ENCODE results near the gene TRAPPC3.
"Not testable (repeated sequence)": the region's sequence is repeated elsewhere in the genome, so short reads cannot be mapped to it uniquely, and the experiment has no call there.

The TRAPPC3 gene

GRCh38 chr1:36149237-36149972, at the start of gene TRAPPC3:
Gene TRAPPC3 (minus strand): TSS chr1:36149486. CDS start chr1:36149378, 108 bp downstream.
- in situ Hi-C loops (cut with HindIII; ENCODE audit: low sequenced_read_pairs), result loop anchor here (25.0 kb wide), 1 partner anchor 138 kb away; no protein-coding TSS in a partner anchor

DNA sequence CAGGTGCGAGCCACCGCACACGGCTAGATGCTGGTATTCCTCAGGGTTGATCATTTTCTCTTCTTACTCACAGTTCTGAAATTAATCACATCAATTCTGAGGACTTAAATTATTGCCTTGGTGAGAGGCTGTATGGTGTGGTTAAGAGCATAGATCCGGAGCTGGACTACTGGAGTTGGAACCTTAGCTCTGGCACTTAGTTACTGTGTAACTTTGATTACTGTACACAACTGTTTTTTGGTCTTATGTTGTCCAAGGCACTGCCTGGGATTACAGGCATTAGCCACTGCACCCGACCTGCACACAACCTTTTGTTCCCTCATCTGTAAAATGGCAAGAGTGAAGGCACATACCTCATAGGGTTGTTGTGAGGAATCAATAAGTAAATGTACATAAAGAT, 49.4 kb upstream of the TRAPPC3 start:
- in situ Hi-C loops (cut with HindIII; ENCODE audit: low sequenced_read_pairs), result no loop called here

DNA sequence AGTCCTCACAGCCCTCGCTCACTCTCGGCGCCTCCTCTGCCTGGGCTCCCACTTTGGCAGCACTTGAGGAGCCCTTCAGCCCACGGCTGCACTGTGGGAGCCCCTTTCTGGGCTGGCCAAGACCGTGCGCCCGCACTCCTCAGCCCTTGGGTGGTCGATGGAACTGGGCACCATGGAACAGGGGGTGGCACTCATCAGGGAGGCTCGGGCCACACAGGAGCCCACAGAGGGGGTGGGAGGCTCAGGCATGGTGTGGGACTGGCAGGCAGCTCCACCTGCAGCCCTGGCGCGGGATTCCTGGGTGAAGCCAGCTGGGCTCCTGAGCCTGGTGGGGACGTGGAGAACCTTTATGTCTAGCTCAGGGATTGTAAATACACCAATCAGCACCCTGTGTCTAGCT, 47.5 kb upstream of the TRAPPC3 start:
- in situ Hi-C loops (cut with HindIII; ENCODE audit: low sequenced_read_pairs), result not testable (repeated sequence)

GRCh38 chr1:36187800-36188593, 38.7 kb upstream of the TRAPPC3 start:
- in situ Hi-C loops (cut with HindIII; ENCODE audit: low sequenced_read_pairs), result no loop called here

GRCh38 chr1:36183309-36183856, 34.1 kb upstream of the TRAPPC3 start:
- in situ Hi-C loops (cut with HindIII; ENCODE audit: low sequenced_read_pairs), result no loop called here

- in situ Hi-C loops (cut with HindIII; ENCODE audit: low sequenced_read_pairs), result no loop called here
Observed at GRCh38 chr1:36182734-36183133, 33.4 kb upstream of the TRAPPC3 start.

DNA sequence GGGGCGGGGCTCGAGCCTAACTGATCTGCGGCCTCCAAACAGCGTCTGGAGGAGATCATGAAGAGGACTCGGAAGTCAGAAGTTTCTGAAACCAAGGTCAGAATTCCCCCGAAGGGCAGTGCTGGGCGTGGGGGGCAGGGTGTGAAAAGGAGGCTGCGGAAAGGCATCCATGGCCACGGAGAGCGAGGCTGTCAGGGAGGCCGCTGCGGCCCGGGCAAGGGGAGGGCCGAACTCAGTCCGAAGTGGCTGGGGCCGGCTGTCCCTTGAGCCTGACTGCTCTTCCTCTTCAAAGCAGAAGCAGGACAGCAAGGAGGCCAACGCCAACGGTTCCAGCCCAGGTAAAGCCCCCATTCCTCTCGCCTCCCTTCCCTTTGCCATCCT, 29.9 kb upstream of the TRAPPC3 start:
- in situ Hi-C loops (cut with HindIII; ENCODE audit: low sequenced_read_pairs), result no loop called here

DNA sequence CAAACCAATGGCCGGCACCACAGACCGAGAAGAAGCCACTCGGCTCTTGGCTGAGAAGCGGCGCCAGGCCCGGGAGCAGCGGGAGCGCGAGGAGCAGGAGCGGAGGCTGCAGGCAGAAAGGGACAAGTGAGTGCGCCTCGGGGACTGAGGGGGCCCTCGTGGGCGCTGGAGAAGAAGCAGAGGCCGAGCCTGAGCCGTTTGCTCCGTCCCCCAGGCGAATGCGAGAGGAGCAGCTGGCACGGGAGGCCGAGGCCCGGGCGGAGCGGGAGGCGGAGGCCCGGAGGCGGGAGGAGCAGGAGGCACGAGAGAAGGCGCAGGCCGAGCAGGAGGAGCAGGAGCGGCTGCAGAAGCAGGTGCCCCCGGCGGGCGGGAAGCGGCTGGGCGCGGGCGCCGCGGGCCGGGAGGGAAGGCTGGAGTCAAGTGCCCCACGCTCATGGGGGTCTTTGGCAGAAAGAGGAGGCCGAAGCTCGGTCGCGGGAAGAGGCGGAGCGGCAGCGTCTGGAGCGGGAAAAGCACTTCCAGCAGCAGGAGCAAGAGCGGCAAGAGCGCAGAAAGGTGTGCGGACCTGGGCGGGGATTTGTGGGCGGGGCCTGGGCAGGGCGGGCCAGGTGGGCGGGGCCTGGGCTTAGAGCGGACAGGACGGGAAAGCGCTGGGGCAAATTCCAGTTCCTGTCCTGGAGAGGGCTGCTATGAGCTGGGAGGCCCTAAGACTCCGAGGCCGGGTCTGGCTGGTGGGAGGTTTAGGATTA, 29.4 kb upstream of the TRAPPC3 start:
- in situ Hi-C loops (cut with HindIII; ENCODE audit: low sequenced_read_pairs), result no loop called here

DNA sequence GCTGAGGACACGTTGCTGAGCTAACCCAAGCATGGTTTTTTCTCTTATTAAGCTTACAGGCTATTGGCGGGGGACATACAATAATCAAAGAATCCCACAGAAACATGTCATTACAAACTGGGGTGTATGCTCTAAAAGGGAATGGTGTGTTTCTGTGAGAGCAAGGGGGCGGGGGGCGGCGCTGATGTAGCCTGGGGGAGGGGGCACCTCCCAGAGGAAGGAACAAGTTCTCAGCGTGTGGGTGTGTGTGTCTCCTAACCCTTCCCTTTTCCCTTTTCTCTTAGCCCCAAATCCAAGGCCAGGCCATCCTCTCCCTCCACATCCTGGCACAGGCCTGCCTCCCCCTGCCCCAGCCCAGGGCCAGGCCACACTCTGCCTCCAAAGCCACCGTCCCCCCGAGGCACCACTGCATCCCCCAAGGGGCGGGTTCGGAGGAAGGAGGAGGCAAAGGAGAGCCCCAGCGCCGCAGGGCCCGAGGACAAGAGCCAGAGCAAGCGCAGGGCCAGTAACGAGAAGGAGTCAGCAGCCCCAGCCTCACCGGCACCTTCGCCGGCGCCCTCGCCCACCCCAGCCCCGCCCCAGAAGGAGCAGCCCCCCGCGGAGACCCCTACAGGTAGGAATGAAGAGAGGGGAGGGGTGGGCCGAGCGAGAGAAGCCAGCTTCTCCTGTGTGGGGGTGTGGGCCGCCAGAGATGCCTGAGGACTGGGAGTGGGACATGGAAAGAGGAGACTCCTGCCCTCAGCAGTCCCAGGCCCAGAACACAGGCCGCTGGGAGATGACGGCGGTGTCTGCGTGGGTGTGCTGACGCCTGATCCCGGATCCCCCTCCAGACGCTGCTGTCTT, 28.5 kb upstream of the TRAPPC3 start:
- in situ Hi-C loops (cut with HindIII; ENCODE audit: low sequenced_read_pairs), result no loop called here

- in situ Hi-C loops (cut with HindIII; ENCODE audit: low sequenced_read_pairs), result no loop called here
Observed at GRCh38 chr1:36176106-36176949, 27.0 kb upstream of the TRAPPC3 start.

DNA sequence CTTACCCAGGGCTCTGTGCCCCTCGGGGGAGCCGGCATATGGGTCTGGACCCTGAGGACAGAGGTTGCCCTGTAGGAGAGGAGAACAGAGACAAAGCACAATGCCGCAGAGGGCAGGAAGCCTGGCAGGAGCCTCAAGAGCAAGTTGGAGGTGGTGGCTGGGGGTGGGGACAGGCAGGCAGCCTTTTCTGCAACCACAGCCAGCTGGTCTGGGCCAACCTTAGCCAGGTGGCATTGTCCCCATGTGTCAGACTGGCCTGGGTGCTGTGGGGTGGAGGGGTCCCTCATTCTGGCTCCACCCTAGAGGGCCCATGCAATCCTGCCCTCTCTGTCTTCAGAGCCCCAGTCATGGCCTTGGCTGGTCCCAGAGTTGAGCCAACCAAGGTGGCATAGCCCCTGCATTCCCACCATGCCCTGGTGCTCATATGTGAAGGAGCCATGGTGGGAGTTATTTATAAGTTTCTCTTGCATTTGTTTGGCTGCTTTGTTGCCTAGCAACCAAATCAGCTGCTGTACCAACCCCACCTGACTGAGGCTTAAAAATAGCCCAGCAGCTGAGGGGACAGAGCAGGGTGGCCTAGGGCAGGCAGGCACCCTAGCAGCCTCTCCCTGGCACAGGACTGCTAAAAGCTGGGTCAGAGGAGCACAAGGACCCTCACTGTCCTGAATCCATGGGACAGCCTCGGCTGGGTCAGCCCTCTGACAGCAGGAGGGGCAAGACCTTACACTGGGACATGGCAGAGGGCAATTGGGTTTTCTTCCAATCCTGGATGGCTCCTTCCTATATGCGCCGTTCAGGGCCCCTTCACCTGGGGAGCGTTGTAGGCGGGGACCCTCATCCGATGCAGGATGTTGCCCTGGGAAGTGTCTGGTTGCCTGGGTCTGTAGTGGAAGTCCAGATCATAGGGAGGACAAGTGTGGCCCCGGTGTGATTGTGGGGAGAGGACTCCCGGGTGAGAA, 26.1 kb upstream of the TRAPPC3 start:
- in situ Hi-C loops (cut with HindIII; ENCODE audit: low sequenced_read_pairs), result no loop called here

GRCh38 chr1:36174713-36175112, 25.4 kb upstream of the TRAPPC3 start:
- in situ Hi-C loops (cut with HindIII; ENCODE audit: low sequenced_read_pairs), result no loop called here

GRCh38 chr1:36172983-36173382, 23.7 kb upstream of the TRAPPC3 start:
- in situ Hi-C loops (cut with HindIII; ENCODE audit: low sequenced_read_pairs), result no loop called here

DNA sequence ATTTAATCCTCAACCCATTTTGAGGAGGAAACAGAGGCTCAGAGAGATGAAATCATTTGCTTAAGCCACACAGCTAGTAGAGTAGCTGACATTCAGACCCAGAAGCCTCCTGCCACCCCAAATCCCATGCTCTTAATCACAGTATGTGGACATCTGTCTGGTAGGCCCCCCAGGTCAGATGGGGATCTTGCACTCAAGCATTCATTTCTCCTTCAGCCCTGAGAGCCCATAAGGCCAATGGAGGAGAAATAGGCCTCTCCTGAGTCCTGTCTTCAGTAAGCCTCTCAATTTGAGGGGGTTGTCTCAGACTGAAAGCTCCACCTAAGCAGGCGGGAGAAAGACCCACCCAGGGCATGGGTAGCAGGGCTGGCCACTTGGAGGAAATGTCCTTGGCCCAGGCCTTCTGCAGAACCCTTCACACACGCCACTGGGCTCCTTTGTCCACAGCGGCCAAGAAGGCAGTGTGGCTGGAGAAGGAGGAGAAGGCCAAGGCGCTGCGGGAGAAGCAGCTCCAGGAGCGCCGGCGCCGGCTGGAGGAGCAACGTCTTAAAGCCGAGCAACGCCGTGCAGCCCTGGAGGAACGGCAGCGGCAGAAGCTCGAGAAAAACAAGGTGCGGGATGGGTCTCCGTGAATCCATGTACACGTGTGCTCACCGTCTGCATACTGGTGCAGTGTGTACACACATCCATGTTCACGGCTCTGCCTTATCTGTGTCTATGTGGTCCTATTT, 22.9 kb upstream of the TRAPPC3 start:
- in situ Hi-C loops (cut with HindIII; ENCODE audit: low sequenced_read_pairs), result no loop called here

- in situ Hi-C loops (cut with HindIII; ENCODE audit: low sequenced_read_pairs), result no loop called here
Observed at GRCh38 chr1:36170643-36171412, 21.5 kb upstream of the TRAPPC3 start.

- in situ Hi-C loops (cut with HindIII; ENCODE audit: low sequenced_read_pairs), result no loop called here
Observed at GRCh38 chr1:36168514-36168913, 19.2 kb upstream of the TRAPPC3 start.
